GM23338 (cell line): ENCODE data around the gene ZNF579. TPM values are rescaled to one million over a fixed set of nuclear protein-coding genes. Genes with fewer than 3 reads are reported as not detected.

Source experiments
- ATAC-seq: fragments of 200-7000 bp; cut with Tn5 transposase; 3 replicates; pipeline ENCODE4 v1.9.1; 2020
- DNase-seq: peaks from one replicate; pipeline ENCODE4 v3.0.0-alpha.2; 2015; ENCODE audit warnings: low spot score
- H2AFZ ChIP-seq: fragments of 200-600 bp; sonication (generic); 2 replicates; pipeline ENCODE4 v1.8.0; 2016; ENCODE audit warnings: antibody characterized with exemption, mild to moderate bottlenecking, moderate library complexity
- H3F3A ChIP-seq: fragments of 200-600 bp; sonication (generic); replicated peaks from 2 replicates; pipeline ENCODE4 v1.8.0; 2017; ENCODE audit warnings: antibody characterized with exemption, mixed run types, low read depth
- H3K27ac ChIP-seq: fragments of 200-600 bp; sonication (generic); 2 replicates; pipeline ENCODE4 v1.6.1; 2016; ENCODE audit warnings: low read depth
- H3K27me3 ChIP-seq: fragments of 200-600 bp; sonication (generic); 2 replicates; pipeline ENCODE4 v1.8.0; 2016; ENCODE audit warnings: mild to moderate bottlenecking, mixed run types, moderate library complexity; ENCODE audit not compliant: insufficient read depth
- H3K36me3 ChIP-seq: fragments of 200-600 bp; sonication (generic); 2 replicates; pipeline ENCODE4 v1.8.0; 2016; ENCODE audit warnings: mild to moderate bottlenecking; ENCODE audit not compliant: insufficient read depth
- H3K4me1 ChIP-seq: fragments of 200-600 bp; sonication (generic); 2 replicates; pipeline ENCODE4 v1.8.0; 2016; ENCODE audit warnings: mild to moderate bottlenecking, moderate library complexity; ENCODE audit not compliant: insufficient read depth
- H3K4me2 ChIP-seq: fragments of 200-600 bp; sonication (generic); 2 replicates; pipeline ENCODE4 v1.7.1; 2017; ENCODE audit warnings: mixed run types
- H3K4me3 ChIP-seq: fragments of 200-600 bp; sonication (generic); 2 replicates; pipeline ENCODE4 v1.6.1; 2016; ENCODE audit warnings: mixed run types
- H3K79me2 ChIP-seq: fragments of 200-600 bp; sonication (generic); replicated peaks from 2 replicates; pipeline ENCODE4 v1.8.0; 2017; ENCODE audit warnings: mild to moderate bottlenecking; ENCODE audit not compliant: insufficient read depth
- H3K9me2 ChIP-seq: fragments of 200-600 bp; sonication (generic); 2 replicates; pipeline ENCODE4 v1.8.0; 2017; ENCODE audit not compliant: insufficient read depth
- H4K20me1 ChIP-seq: fragments of 200-600 bp; sonication (generic); replicated peaks from 2 replicates; pipeline ENCODE4 v1.8.0; 2017; ENCODE audit warnings: mild to moderate bottlenecking; ENCODE audit not compliant: insufficient read depth
- H3K27ac Mint-ChIP-seq: 2 replicates; pipeline ENCODE4 v1.8.0; 2020; ENCODE audit warnings: inconsistent platforms, mild to moderate bottlenecking, moderate library complexity, mixed read lengths
- H3K27me3 Mint-ChIP-seq: 3 replicates; pipeline ENCODE4 v1.8.0; 2022; ENCODE audit warnings: low read depth, mild to moderate bottlenecking, moderate library complexity, mixed read lengths, inconsistent platforms; ENCODE audit not compliant: insufficient read depth, poor library complexity
- H3K36me3 Mint-ChIP-seq: 3 replicates; pipeline ENCODE4 v1.8.0; 2021; ENCODE audit warnings: low read depth, mild to moderate bottlenecking, inconsistent platforms, moderate library complexity, mixed read lengths
- H3K4me1 Mint-ChIP-seq: 3 replicates; pipeline ENCODE4 v1.8.0; 2020; ENCODE audit warnings: mild to moderate bottlenecking, inconsistent platforms, mixed read lengths
- H3K4me3 Mint-ChIP-seq: 3 replicates; pipeline ENCODE4 v1.8.0; 2021; ENCODE audit warnings: moderate library complexity, mild to moderate bottlenecking, inconsistent platforms, mixed read lengths
- H3K9me3 Mint-ChIP-seq: 3 replicates; pipeline ENCODE4 v1.8.0; 2020; ENCODE audit warnings: moderate library complexity, mild to moderate bottlenecking, inconsistent platforms, mixed read lengths
- CREB1 ChIP-seq: fragments of 250-450 bp; sonication (Bioruptor Pico); IDR thresholded peaks from 2 replicates; pipeline ENCODE4 v1.5.0; 2020; ENCODE audit warnings: low read depth, mild to moderate bottlenecking, moderate library complexity
- ETS1 ChIP-seq: IDR thresholded peaks from 2 replicates; pipeline ENCODE4 v1.6.1; 2016; ENCODE audit warnings: antibody characterized with exemption
- EZH2 ChIP-seq: fragments of 200-600 bp; sonication (generic); IDR thresholded peaks from one replicate; pipeline ENCODE4 v1.8.0; 2017; ENCODE audit warnings: antibody characterized with exemption, mild to moderate bottlenecking, low read depth; ENCODE audit not compliant: unreplicated experiment
- EZH2phosphoT487 ChIP-seq: fragments of 200-600 bp; sonication (generic); IDR thresholded peaks from one replicate; pipeline ENCODE4 v1.8.1; 2018; ENCODE audit warnings: antibody characterized with exemption; ENCODE audit not compliant: unreplicated experiment
- JUNB ChIP-seq: IDR thresholded peaks from one replicate; pipeline ENCODE4 v1.6.1; 2016; ENCODE audit warnings: antibody characterized with exemption; ENCODE audit not compliant: unreplicated experiment
- NANOG ChIP-seq: IDR thresholded peaks from 2 replicates; pipeline ENCODE4 v1.6.1; 2016; ENCODE audit warnings: antibody characterized with exemption, borderline replicate concordance
- POLR2AphosphoS5 ChIP-seq: IDR thresholded peaks from 2 replicates; pipeline ENCODE4 v1.6.1; 2016; ENCODE audit warnings: antibody characterized with exemption, low read depth
- STAT1 ChIP-seq: IDR thresholded peaks from one replicate; pipeline ENCODE4 v1.6.1; 2016; ENCODE audit warnings: antibody characterized with exemption; ENCODE audit not compliant: unreplicated experiment
- ZNF114 ChIP-seq: fragments of 250-450 bp; sonication (Bioruptor Pico); IDR thresholded peaks from 2 replicates; pipeline ENCODE4 v1.5.0; 2020; ENCODE audit warnings: mild to moderate bottlenecking, moderate library complexity
- ZNF331 ChIP-seq: fragments of 250-450 bp; sonication (Bioruptor Pico); IDR thresholded peaks from 2 replicates; pipeline ENCODE4 v1.5.0; 2020; ENCODE audit warnings: low read depth, mild to moderate bottlenecking, moderate library complexity
- ZNF462 ChIP-seq: fragments of 250-450 bp; sonication (Bioruptor Pico); IDR thresholded peaks from 2 replicates; pipeline ENCODE4 v1.5.0; 2020; ENCODE audit warnings: mild to moderate bottlenecking, moderate library complexity
- polyA plus RNA-seq: library from polyadenylated mRNA; unstranded; fragments of >200 nt; fragmentation: Nextera tagmentation; extraction: Ambion mirVana; gene quantifications from 2 replicates; pipeline ENCODE4 v1.2.1, GENCODE V29; 2016
- total RNA-seq: library from RNA; depleted of rRNA; stranded (reverse); fragments of >200 nt; shearing (Covaris generic); gene quantifications from 2 replicates; pipeline ENCODE4 v1.2.3, GENCODE V29; 2014

ZNF579 gene
- total and polyA plus RNA-seq, 2 experiments from 2014 or later, result 7.3 to 12.2 TPM

GRCh38 chr19:55546822-55547614, 33.6 kb downstream of the ZNF579 start (continued):
- TF ChIP-seq ZNF462 (CRISPR knock-in tag) (no peak), NANOG (no peak), ETS1 (no peak), EZH2phosphoT487 (no peak), CREB1 (CRISPR knock-in tag) (no peak), ZNF114 (no peak)

GRCh38 chr19:55546011-55546410, 34.6 kb downstream of the ZNF579 start:
- H3K4me1 ChIP-seq, result no peaks in the 10 kb centered on the region; the same call in 1 of the 2 replicates
- H3K27ac Mint-ChIP-seq, result no peak overlapping the region
- no peaks in the 10 kb centered on the region for H3K36me3 ChIP-seq
- peaks cover 10% of the 10 kb centered on the region for H3K27me3 Mint-ChIP-seq
- peaks cover 28% of the 10 kb centered on the region for H3K4me1 Mint-ChIP-seq
- H3F3A ChIP-seq, result no peaks in the 10 kb centered on the region
- no peaks in the 10 kb centered on the region; the same call in 2 of the 3 replicates for H3K36me3 Mint-ChIP-seq
- no peaks in the 10 kb centered on the region for H3K27me3 ChIP-seq
- no peak overlapping the region for H3K4me2 ChIP-seq
- no peaks in the 10 kb centered on the region for H4K20me1 ChIP-seq
- H3K4me3 Mint-ChIP-seq, result no peak overlapping the region; the same call in 2 of the 3 replicates
- H3K9me2 ChIP-seq, result peaks cover 5% of the 10 kb centered on the region; the same call in 1 of the 2 replicates
- peaks cover 6% of the 10 kb centered on the region for H3K9me3 Mint-ChIP-seq
- H2AFZ ChIP-seq, result no peak overlapping the region; the same call in 1 of the 2 replicates
- no peak overlapping the region for H3K27ac ChIP-seq
- ATAC-seq, result no peak
- H3K4me3 ChIP-seq, result no peak overlapping the region
- DNase-seq, result no peak
- H3K79me2 ChIP-seq, result no peaks in the 10 kb centered on the region
- no peak for TF ChIP-seq ZNF331
- TF ChIP-seq STAT1, result no peak
- no peak for TF ChIP-seq NANOG
- TF ChIP-seq ETS1, result no peak
- no peak for TF ChIP-seq EZH2
- no peak for TF ChIP-seq POLR2AphosphoS5
- TF ChIP-seq EZH2phosphoT487, result no peak
- TF ChIP-seq JUNB, result no peak
